PC-9 (cell line): ENCODE results near the gene UGT1A1.

Source experiments
- CTCF ChIP-seq: fragments of 200-600 bp; sonication (generic); conservative IDR thresholded peaks from 2 replicates; pipeline ENCODE4 v1.6.1; 2017; ENCODE audit warnings: mixed run types, antibody characterized with exemption, mild to moderate bottlenecking, moderate library complexity
- EZH2 ChIP-seq: fragments of 200-600 bp; sonication (generic); IDR thresholded peaks from 2 replicates; pipeline ENCODE4 v1.8.0; 2017; ENCODE audit warnings: antibody characterized with exemption, low read depth

GRCh38 chr2:233814056-233814835, 54.2 kb downstream of the UGT1A1 start:
- TF ChIP-seq CTCF (no peak), EZH2 (no peak)
